Measurements from ENCODE around the gene ISL1.

Gene ISL1

DNA sequence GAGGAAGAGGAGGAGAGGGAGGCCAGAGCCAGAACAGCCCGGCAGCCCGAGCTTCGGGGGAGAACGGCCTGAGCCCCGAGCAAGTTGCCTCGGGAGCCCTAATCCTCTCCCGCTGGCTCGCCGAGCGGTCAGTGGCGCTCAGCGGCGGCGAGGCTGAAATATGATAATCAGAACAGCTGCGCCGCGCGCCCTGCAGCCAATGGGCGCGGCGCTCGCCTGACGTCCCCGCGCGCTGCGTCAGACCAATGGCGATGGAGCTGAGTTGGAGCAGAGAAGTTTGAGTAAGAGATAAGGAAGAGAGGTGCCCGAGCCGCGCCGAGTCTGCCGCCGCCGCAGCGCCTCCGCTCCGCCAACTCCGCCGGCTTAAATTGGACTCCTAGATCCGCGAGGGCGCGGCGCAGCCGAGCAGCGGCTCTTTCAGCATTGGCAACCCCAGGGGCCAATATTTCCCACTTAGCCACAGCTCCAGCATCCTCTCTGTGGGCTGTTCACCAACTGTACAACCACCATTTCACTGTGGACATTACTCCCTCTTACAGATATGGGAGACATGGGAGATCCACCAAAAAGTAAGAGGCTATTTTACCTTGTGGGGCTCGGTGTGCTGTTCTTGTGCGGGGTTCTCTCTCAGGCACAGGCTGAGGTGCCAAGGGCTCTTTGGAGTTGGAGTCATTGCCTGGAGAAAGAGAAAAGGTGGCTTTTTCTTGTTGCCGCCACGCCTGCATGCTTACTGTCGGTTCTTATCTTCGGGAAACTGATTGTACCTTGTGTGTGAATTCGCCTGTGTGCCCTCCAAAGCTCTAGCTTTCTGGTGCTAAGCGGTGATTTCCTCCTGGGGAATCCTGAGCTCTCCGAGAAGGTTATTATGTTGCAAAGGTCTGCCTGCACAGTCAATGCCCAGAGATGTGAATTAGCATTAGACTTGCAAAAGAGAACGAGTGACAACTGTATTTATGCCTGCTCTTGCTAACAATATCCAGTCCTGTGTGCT lies at the start of gene ISL1:
Gene ISL1, plus strand, starts transcription at position 318 of the 991 bp plus-strand sequence. Its CDS starts 224 bp downstream, at position 542.
- peak; percentile 64 to 89 for DNase-seq

DNA sequence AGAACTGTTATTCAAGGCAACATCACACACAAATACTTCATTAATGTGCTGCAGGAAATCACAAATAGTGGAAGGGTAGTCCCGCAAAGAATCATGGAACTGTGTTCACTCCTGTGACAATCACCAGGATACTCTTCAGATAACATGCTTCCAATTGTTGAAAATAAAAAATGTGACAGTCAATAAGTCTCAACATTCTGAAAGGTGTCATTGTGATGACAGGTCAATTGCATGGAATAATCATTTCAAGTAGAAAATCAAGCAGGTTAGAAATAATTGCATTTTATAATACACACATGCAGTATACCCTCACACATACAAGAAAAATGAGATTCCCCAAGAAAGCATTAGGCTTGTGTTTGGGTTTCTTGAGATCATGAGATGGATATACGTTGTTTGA lies 46.4 kb upstream of the ISL1 start:
- no peak for DNase-seq

DNA sequence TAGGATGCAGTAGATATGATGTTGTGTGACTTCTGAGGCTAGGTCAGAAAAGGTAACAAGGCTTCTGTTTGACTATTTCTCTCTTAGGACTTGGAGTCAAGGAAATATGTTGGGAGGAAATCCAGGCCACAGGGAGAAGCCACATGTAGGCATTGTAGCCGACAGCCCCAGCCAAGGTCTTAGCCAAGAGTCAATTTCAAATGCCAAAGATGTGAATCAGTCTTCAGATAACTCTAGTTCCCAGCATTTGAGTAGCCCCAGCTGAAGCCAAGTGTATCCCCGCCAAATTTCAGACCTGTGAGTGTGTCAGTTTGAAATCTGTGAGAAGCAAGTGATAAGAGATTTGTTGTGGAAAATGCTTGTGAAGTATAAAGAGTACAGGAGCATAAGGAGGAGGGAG lies 38.1 kb upstream of the ISL1 start:
- DNase-seq: no peak

DNA sequence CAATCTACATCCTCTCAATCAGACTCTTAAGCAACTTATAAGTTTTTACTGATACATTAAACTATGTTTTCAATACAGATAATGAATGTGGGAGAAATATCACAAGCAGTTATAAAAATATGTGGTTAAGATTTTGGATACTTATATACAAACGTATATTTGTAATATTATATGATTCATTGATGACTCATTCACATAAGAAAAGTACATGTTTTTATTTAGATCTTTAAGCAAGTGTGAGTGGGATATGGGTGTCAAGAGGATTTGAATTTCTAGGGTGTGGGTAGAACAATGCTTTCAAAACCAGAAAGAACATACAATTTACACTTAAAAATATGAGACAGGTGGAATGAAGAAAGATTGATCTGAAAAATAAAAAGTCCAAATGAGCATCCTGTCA lies 36.1 kb upstream of the ISL1 start:
- DNase-seq: no peak

GRCh38 chr5:51347704-51348103 lies 35.5 kb upstream of the ISL1 start:
- no peak for DNase-seq

- no peak for DNase-seq
Measured at GRCh38 chr5:51371052-51371451, 12.2 kb upstream of the ISL1 start.

DNA sequence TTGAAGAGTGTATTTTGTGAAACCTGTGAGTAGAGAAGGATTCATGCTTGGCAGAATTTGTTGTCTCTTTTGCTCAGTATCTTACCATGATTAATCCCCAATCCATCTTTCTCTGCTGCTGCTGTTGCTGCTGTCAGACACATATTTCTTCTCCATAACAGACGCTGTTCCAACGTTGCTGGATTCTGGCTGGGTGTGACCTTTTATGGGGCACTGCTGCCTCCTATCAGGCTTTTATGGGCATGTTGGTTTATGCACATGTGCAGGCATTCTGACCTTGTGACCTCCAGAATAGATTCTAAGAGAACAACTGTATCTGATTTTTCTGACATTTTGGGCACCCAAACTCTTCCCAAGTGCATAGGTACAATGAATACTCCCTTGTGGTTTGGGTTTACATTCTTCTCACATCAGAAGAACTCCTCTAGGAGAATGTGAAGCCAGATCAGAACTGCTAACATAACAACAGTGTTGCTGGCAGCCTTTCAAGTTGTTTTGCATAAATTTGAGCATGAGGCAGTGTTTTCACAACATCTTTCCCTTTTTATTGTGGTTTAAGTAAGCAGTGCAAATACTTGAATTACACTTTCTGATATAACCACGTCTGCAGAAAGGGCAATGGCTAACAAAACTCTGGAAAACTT lies 9.2 kb upstream of the ISL1 start:
- DNase-seq: no peak

DNA sequence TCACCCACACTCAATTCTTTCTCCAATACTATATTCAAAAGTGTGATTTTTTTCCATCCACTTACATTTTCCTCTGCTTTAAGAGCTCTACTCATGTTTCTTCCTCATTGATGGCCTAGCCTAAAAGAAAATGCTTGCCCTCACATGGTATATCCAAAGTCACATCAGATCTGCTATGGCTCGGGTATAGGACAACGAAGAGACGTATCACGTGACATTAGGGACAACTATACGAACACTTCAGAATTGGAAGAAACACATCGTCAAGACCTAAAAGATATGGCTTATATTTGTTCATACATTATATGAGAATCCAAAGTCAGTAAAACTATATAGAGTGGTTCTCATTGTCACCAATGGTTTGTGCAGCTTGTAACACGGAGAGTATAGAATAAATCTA lies 8.2 kb upstream of the ISL1 start:
- DNase-seq: no peak

- no peak for DNase-seq
Measured at GRCh38 chr5:51376509-51376908, 6.7 kb upstream of the ISL1 start.

- DNase-seq: no peak
Measured at GRCh38 chr5:51377151-51378060, 5.8 kb upstream of the ISL1 start.

DNA sequence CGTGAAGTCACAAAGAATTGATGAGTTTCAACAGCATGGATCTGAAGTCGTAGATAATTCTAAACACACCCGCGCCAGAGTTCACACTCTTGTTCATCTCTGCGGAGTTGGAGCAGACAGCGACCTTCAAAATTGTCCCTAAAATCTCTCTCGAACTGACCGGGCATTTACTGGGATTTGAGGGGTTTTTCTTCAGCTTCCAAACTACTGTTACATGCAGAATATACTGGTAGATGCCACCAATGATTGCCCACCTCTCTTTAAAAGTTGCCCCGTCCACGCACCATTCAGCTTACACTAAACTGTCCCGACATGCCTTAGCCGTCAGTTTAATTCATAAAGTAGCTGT lies 5.2 kb upstream of the ISL1 start:
- DNase-seq: no peak

GRCh38 chr5:51378448-51379330 lies 4.6 kb upstream of the ISL1 start:
- DNase-seq: no peak

DNA sequence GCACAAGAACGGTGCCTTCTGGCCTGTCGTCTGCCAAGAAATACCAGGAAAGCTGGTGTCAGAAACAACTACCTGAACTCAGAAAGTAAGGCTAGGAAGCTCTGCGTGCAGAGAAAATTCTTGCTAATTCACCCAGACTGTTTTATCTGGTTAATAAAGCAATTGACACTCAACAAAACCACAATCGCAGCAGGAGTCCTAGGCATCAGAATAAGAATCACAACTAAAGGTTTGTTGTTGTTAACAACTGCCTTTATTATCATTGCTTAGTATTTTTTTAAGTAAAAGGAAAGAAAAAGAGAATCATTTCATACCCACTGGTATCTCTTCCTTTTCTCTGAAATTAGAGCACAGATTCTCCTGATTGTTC lies 3.9 kb upstream of the ISL1 start:
- no peak for DNase-seq

GRCh38 chr5:51380603-51381207 lies 2.5 kb upstream of the ISL1 start:
- DNase-seq: peak in 1 of 2 experiments; percentile 39

DNA sequence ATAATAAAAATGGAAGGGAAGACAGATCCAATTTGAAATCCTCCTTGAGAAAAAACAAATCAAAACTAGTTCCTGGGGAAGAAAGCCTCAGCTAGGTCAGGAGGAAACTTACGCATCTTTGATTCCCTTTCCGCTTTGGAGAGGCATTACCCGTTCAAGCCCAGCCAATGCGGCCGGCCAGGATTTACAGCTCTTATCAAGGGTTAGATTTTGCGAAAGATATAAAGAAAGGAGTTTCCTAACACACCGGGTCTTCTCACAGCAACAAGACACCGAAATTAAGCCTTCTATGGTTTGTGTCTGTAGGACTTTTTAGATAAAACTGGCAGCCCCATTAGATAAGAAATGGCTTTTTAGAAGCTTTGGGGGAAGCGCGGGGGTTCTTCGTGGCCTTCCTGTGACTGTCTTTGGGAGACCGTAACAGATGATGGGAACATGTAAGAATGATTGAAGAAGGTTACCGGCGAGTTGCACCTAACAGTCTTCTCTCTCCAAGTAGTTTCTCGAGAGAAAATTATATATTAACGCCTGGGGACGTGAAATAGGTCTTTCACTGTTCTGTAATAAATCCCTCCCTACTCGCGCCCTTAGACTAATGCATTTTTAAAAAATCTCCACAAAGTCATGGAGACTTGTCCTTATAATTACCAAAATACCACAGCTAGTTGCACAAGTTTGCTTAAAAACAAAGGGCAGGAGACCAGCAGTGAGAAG lies 1.3 kb upstream of the ISL1 start:
- DNase-seq: no peak

GRCh38 chr5:51382521-51383130 lies 622 bp upstream of the ISL1 start:
- DNase-seq: peak in 1 of 2 experiments; percentile 34

DNA sequence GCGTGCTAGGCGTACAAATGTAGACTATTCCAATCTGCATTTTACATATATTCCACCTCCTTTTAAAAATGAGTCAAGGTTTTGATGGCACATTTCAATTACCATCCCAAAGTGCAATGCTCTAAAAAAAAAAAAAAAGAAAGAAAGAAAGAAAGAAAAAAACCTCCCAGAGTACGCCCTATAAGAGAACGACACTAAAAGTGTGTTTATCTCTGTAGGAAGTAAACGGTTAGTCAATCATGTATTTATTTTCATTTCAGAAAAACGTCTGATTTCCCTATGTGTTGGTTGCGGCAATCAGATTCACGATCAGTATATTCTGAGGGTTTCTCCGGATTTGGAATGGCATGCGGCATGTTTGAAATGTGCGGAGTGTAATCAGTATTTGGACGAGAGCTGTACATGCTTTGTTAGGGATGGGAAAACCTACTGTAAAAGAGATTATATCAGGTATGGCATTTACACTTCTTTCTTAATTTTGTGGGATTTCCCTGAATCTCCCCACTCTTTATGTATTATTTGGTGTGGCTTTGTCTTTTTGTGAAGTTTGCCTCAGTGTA lies 1.1 kb downstream of the ISL1 start:
- no peak for DNase-seq

DNA sequence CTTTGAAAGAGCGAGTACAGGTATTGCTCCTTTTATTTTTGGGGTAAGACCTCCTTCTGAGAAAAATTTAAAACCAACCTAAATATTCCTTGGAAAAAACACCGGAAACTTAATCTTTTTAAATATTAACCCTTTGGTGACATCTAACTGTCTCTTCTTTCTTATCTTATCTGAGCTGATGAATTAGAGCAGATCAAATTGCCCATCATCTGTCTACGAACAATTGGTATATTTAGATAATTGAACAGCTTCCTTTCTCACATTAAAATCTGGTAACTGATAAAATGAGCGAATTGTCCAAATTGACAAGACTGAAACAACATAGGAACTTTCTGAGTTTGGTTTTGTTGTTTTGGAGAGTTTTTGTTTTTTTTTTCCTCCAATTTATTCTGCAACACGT lies 2.0 kb downstream of the ISL1 start:
- DNase-seq: no peak

GRCh38 chr5:51386916-51387883 lies 4.0 kb downstream of the ISL1 start:
- no peak for DNase-seq
